ENCODE measurements around the gene RARRES2. TPM values are rescaled to one million over a fixed set of nuclear protein-coding genes. Genes with fewer than 3 reads are reported as not detected.

RARRES2 gene
- total RNA-seq, 1 donor from 2014 or later, result 26.3 TPM

DNA sequence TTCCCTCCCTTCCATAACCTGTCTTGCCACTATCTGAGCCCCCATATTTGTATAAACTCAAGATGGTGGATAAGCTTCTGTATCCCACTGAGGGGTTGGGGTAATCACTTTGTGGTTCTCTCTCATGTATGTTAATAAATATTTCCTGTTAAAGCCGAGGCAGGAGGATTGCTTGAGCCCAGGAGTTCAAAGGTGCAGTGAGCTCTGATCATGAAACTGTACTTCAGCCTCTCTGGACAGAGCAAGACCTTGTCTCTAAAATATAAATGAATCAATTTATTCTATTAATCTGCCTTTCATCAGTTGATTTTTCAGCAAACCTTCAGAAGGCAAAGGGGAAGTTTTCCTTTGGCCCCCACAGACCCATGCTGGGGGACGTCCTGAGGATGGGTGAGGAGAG, 1.8 kb upstream of the RARRES2 start:
- H3K27ac Mint-ChIP-seq (ENCODE audit: unreplicated experiment), result no peak overlapping the region
- TF ChIP-seq CTCF (conservative IDR thresholded peaks at IDR 0.05), result no peak
- no peak overlapping the region for H3K4me3 Mint-ChIP-seq
- peaks cover 21% of the 10 kb centered on the region for H3K4me1 Mint-ChIP-seq
- no peak for DNase-seq (ENCODE audit: low read depth, low spot score)
- no peaks in the 10 kb centered on the region for H3K9me3 Mint-ChIP-seq
- H3K36me3 Mint-ChIP-seq (ENCODE audit: low read depth), result no peaks in the 10 kb centered on the region
- H3K27me3 Mint-ChIP-seq (ENCODE audit: low read depth), result peaks cover 53% of the 10 kb centered on the region

- Mint-ChIP-seq H3K36me3 (ENCODE audit: low read depth) (no peaks in the 10 kb centered on the region), H3K4me3 (peak overlapping the region; percentile 78), H3K27me3 (ENCODE audit: low read depth) (peaks cover 56% of the 10 kb centered on the region), H3K9me3 (no peaks in the 10 kb centered on the region), H3K27ac (ENCODE audit: unreplicated experiment) (peak overlapping the region; percentile 62), H3K4me1 (peaks cover 21% of the 10 kb centered on the region)
- no peak for TF ChIP-seq CTCF (conservative IDR thresholded peaks at IDR 0.05)
- no peak for DNase-seq (ENCODE audit: low read depth, low spot score)
Measured at GRCh38 chr7:150342121-150342408, 636 bp upstream of the RARRES2 start.

- no peak for DNase-seq (ENCODE audit: low read depth, low spot score)
- Mint-ChIP-seq H3K36me3 (ENCODE audit: low read depth) (no peaks in the 10 kb centered on the region), H3K4me1 (peaks cover 21% of the 10 kb centered on the region), H3K27ac (ENCODE audit: unreplicated experiment) (no peak overlapping the region), H3K9me3 (no peaks in the 10 kb centered on the region), H3K27me3 (ENCODE audit: low read depth) (peaks cover 48% of the 10 kb centered on the region), H3K4me3 (peak overlapping the region; percentile 68)
- TF ChIP-seq CTCF (conservative IDR thresholded peaks at IDR 0.05), result no peak
Measured at GRCh38 chr7:150340875-150341262, 560 bp downstream of the RARRES2 start.

- no peak for DNase-seq (ENCODE audit: low read depth, low spot score)
- H3K9me3 Mint-ChIP-seq, result no peaks in the 10 kb centered on the region
- no peaks in the 10 kb centered on the region for H3K36me3 Mint-ChIP-seq (ENCODE audit: low read depth)
- no peak overlapping the region for H3K27ac Mint-ChIP-seq (ENCODE audit: unreplicated experiment)
- H3K4me1 Mint-ChIP-seq, result peaks cover 21% of the 10 kb centered on the region
- peak overlapping the region; percentile 61 for H3K4me3 Mint-ChIP-seq
- TF ChIP-seq CTCF (conservative IDR thresholded peaks at IDR 0.05), result no peak
- peaks cover 48% of the 10 kb centered on the region for H3K27me3 Mint-ChIP-seq (ENCODE audit: low read depth)
Measured at GRCh38 chr7:150340024-150340749, 1.2 kb downstream of the RARRES2 start.

- DNase-seq (ENCODE audit: low read depth, low spot score), result no peak
- Mint-ChIP-seq H3K36me3 (ENCODE audit: low read depth) (no peaks in the 10 kb centered on the region), H3K9me3 (no peaks in the 10 kb centered on the region), H3K4me3 (peak overlapping the region; percentile 61), H3K27ac (ENCODE audit: unreplicated experiment) (no peak overlapping the region), H3K27me3 (ENCODE audit: low read depth) (peaks cover 45% of the 10 kb centered on the region), H3K4me1 (peaks cover 21% of the 10 kb centered on the region)
- TF ChIP-seq CTCF (conservative IDR thresholded peaks at IDR 0.05), result no peak
Measured at GRCh38 chr7:150339409-150339809, 2.0 kb downstream of the RARRES2 start.
